ENCODE measurements around the gene CEBPG. TPM values are rescaled to one million over a fixed set of nuclear protein-coding genes. Genes with fewer than 3 reads are reported as not detected.
A peak's percentile ranks its signal among the peaks of the same experiment; 100 is the strongest.

The CEBPG gene
- total RNA-seq, 1 donor from 2014 or later = 28.4 TPM

DNA sequence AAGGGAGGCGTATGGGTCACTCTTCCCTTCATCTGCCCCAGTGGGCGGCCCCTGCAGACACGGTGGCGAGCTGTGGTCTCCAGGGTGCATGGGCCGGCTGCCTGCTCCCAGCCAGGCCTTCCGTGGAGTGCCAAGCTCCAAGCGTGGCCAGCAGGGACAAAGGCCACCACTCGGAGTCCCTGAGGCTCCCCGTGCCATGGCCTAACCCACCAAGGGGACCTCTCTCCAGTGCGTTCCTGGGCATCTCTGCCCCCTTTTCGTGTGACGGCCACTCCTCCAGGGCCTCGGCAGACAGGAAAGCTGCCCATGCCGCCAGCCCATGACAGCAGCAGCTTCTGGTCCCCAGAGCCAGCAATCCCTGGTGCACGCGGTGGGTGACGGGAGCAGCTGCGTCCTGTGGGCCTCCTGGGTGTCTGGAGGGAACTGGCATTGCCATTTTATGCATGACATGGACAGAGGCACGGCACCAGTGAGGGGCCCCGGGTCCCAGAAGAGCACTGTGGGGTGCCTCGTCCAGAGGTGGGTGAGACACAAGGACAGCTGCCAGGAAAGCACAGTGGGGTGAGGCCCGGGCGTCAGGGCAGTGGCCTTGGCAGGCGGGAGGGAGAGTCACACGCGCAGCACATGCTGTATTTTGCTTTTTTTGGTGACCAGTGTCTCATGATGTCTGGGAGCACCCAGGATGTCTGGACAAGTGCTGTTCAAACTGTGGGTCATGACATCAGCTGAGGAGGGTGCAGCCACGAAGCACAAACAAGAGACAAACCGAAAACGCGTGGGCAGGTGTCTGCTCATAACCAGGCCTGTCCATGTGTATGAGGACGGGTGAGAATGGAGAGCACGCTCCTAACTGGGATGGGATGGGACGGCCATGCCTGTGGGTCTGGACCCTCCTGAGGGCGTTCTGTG, 32.3 kb downstream of the CEBPG start:
- DNase-seq (ENCODE audit: low read depth) = no peak

DNA sequence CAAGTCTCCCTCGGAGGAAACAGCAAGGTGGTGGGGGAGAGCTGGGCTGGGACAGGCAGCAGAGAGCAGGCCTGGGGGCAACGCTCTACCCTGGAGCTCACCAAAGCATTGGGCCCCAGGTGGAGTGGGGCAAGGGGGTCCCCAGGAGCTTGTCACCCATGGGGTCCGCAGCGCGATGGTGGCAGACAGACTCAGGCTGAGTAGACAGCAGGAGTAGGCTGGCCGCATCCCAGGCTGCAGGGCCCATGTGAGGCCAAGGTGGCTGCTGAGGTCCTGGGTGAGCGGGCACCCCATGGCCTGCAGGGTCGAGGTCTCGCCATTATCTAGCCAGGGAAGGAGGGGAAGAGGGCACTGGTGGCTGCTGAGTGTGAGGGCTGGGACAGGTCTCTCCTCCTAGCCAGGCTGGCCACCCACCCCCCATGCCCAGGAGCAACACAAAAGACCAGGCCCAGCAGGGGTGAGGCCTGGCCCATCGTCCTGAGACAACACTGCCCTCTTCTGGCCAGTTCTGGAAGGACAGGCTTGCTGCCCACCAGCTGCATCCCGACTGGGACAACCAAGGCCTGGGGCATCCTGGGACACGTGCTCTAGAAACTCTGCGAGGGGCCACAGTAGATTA, 33.1 kb downstream of the CEBPG start:
- DNase-seq (ENCODE audit: low read depth) = peak; percentile 11

- no peak for DNase-seq (ENCODE audit: low read depth)
These were observed 33.6 kb downstream of the CEBPG start for GRCh38 chr19:33407140-33407551.

GRCh38 chr19:33407716-33408115, 34.2 kb downstream of the CEBPG start:
- DNase-seq (ENCODE audit: low read depth) = no peak

DNA sequence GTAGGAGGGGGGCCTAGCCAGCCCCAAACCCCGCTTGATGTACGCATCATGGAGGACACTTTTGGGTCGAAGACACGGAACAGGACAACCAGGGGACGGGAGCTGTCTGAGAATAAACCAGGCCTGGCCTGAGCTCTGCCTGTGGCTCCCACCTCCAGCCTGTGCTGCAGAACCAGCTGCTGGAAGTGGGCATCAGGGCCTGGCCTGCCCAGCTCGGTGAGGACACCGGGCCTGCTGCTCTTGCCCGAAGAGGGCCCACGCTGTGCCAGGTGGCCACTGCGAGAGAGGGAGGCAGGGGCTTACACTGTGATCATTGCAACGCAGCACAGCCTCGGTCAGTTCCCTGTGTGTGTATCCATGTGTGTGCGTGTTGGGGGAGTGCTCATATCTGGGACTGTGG, 34.6 kb downstream of the CEBPG start:
- no peak for DNase-seq (ENCODE audit: low read depth)

- DNase-seq (ENCODE audit: low read depth) = no peak
These were observed 35.3 kb downstream of the CEBPG start for GRCh38 chr19:33408538-33409434.

GRCh38 chr19:33409906-33410685, 36.6 kb downstream of the CEBPG start:
- DNase-seq (ENCODE audit: low read depth) = no peak

- no peak for DNase-seq (ENCODE audit: low read depth)
These were observed 37.4 kb downstream of the CEBPG start for GRCh38 chr19:33410915-33411401.

DNA sequence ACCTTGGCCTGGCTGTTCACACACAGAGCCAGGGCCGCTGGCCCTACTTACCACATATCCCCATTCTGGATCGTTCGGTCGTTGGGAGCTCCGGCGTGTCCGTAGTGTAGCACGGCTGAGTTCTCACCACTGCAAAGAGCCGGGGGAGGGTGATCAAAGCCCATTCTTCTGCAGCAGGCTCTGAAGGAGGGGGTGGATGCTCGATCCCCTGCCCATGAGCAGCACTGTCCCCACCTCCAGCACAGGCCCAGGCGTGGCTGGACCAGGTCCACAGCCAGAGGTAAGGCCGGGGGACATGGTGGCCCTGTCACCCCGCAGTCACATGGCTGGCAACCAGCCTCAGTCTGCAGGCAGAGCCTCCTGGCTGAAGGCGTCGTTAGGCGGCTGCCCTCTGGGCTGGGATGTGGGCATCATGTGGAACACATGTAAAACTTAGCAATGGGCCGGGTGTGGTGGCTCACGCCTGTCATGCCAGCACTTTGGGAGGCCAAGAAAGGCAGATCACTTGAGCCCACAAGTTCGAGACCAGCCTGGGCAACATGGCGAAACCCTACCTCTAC, 38.2 kb downstream of the CEBPG start:
- DNase-seq (ENCODE audit: low read depth) = no peak

GRCh38 chr19:33412601-33413425, 39.3 kb downstream of the CEBPG start:
- no peak for DNase-seq (ENCODE audit: low read depth)

- no peak for DNase-seq (ENCODE audit: low read depth)
These were observed 39.9 kb downstream of the CEBPG start for GRCh38 chr19:33413426-33413725.

- no peak for DNase-seq (ENCODE audit: low read depth)
These were observed 40.6 kb downstream of the CEBPG start for GRCh38 chr19:33413868-33414666.

- no peak for DNase-seq (ENCODE audit: low read depth)
These were observed 41.4 kb downstream of the CEBPG start for GRCh38 chr19:33414667-33415605.

DNA sequence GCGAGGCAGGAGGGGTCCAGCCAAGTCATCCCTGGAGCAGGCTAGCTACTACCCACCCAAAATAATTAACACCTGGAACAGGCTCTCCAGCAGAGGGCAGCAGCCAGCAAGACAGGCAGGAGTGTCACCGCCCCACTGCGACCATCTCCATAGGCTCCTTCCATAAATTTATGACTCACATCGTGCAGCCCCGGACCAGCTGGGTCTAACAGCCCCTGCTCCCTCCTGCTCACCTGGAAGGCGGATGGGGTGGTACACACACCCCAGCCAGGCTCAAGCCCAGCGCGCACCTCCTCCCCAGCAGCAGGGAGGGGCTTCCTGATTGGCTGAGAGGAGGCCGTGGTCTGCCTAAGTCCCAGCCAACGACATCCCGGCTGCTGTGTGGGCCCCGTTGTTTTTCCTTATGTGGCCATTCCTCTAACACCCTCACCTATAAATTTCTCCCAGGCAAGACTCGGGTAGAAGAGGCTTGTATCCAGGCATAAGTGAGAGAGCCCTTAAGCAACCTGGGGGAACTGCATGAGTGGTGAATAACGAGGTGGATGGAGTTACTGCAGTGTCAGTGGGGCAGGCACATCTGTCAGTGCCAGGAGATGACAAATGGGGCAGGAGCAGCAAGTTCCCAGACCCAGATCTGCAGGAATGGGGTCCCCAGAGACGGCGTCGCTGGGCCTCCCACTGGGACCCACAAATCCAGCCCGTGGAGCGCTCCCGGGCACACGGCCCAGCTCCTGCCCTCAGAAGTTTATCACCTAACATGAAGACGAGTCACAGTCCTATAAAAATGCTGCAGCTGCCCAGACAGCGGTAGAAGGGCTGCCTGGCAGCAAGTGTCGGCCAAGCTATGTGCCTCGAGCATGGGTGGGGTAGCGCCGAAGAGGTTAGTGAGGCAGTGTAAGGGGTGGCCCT, 43.1 kb downstream of the CEBPG start:
- DNase-seq (ENCODE audit: low read depth) = peak; percentile 42

DNA sequence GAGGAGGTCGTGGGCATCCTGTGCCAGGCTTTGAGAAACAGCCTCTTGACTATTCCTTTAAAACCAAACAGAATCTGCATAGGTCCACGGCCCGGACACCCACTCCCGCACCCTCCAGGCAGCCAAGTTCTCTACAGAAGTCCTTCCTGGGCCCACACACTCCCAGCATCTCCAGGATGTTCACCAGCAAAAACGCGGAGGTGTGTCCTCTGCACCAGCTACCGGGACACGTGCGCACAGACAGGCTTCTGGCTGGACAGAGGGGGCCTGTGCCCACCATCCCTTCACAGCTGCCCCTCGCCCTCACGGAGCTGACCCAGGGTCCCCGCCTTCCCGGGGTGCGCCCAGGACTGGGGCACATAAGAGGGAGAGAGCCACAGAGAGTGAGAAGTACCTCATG, 44.2 kb downstream of the CEBPG start:
- DNase-seq (ENCODE audit: low read depth) = no peak

GRCh38 chr19:33418461-33418860, 45.0 kb downstream of the CEBPG start:
- no peak for DNase-seq (ENCODE audit: low read depth)

Data from renal cortical epithelial cell (primary cell).